HG03432 (cell line): Measurements from ENCODE around the gene SEC61G.

Experiments
- ATAC-seq: cut with Tn5 transposase; IDR thresholded peaks from one replicate; pipeline ENCODE4 v1.9.1; 2021; ENCODE audit warnings: mild to moderate bottlenecking, moderate library complexity; ENCODE audit not compliant: unreplicated experiment

The SEC61G gene

GRCh38 chr7:54769203-54769602 is 10.2 kb upstream of the SEC61G start:
- ATAC-seq = no peak

- ATAC-seq = no peak
Observed at GRCh38 chr7:54764861-54765260, 5.8 kb upstream of the SEC61G start.

- ATAC-seq = no peak
Observed at GRCh38 chr7:54757711-54758110, 1.3 kb downstream of the SEC61G start.

- no peak for ATAC-seq
Observed at GRCh38 chr7:54749200-54749599, 9.8 kb downstream of the SEC61G start.

DNA sequence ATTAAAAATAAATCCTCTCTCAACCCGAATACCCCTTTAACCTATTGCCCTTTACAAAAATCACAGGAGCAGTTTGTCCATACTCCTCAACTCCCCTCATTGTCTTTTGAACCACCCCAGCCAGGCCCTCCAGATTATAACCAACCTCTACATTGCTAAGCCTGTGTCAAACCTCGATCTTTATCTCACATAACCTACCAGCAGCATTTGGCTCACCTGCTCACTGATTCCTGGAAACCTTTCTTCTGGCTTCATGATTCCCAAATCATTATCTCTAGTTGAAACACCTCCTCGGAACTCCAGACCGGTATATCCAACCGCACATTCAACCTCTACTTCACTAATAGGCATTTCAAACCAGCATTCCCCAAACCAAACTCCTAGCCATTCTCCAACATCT is 11.8 kb downstream of the SEC61G start:
- no peak for ATAC-seq

DNA sequence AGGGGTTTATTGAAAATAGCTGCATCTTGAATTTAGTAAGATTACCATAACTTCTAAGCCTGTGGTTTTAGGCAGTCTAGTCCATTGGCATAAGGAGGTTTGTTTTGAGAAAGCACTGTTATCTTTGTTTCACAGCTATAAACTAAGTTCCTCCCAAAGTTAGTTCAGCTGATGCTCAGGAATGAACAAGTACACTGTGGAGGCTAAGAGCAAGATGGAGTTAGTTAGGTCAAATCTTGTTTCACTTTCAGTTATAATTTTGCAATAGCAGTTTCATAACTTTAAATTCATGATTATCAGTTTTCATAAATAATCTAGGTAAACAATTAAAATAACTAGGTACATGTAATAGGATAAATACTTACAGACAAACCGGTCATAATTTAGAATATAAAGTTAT is 15.4 kb downstream of the SEC61G start:
- no peak for ATAC-seq

GRCh38 chr7:54738737-54739136 is 20.3 kb downstream of the SEC61G start:
- ATAC-seq = no peak

- no peak for ATAC-seq
Observed at GRCh38 chr7:54729107-54729506, 29.9 kb downstream of the SEC61G start.

GRCh38 chr7:54728411-54728810 is 30.6 kb downstream of the SEC61G start:
- ATAC-seq = no peak

DNA sequence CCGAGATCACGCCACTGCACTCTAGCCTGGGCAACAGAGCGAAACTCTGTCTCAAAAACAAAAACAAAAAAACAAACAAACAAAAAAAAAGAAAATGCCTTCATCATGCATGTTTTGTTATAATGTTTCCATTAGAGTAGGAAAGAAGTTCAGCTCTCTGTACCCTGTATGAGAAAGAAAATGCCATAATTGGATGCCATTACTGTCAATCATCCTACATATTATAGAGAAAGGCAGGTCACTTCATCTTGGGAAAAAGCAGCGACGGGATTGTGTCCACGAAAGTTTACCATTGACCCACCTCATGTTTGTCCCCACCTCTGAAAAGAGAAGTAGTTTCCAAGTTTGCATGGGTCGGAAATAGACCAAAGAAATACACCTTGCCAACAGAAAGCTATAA is 33.8 kb downstream of the SEC61G start:
- ATAC-seq = no peak

DNA sequence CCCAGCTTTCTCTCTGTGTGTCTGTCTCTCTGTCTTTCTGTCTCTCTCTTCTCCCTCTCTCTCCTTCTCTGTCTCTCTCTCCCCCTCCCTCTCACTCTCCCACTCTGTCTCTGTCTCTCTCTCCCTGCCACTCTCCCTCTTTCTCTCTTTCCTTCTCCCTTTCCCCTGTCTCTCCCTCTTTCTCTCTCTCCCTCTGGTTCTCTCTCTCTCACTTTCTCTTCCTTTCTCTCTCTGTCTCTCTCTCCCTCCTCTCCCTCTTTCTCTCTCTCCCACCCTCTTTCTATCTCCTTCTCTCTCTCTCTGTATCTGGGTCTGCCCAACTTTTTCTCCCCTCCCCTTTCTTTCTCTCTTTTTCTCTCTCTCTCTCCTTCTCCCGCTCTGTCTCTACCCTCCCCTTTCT is 36.5 kb downstream of the SEC61G start:
- no peak for ATAC-seq

- ATAC-seq = no peak
Observed at GRCh38 chr7:54722026-54722425, 37.0 kb downstream of the SEC61G start.

GRCh38 chr7:54719974-54720373 is 39.0 kb downstream of the SEC61G start:
- ATAC-seq = no peak

GRCh38 chr7:54719425-54719824 is 39.6 kb downstream of the SEC61G start:
- no peak for ATAC-seq

- ATAC-seq = no peak
Observed at GRCh38 chr7:54712820-54713219, 46.2 kb downstream of the SEC61G start.

DNA sequence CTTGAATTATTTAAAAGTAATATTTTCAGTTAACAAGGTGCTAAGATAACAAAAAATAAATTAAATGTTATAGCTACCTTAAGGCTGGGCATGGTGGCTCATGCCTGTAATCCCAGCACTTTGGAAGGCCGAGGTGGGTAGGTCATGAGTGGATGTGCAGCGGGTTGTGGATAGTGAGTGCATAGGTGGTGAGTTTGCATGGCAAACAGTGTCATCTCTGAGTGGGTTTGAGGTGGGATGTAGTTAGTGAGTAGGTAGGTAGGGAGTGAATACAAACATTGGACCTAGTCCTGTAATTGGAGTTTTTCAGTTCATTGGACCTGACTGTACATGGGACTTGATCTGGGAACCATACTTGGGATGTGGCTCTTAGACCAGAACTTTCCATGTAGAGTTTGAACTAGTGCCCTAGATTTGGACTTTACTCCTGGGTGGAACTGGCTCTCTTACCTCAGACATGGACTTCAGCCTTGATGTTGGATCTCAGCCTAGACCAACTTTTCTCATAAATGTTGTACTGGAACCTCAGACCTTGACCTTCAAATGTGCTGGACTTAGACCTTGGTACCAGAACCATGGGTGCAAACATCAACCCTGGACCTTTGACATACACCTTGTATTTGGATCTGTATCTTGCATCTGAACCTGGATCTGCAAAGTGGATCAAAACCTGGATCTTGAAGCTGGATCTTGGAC is 47.0 kb downstream of the SEC61G start:
- ATAC-seq = no peak

DNA sequence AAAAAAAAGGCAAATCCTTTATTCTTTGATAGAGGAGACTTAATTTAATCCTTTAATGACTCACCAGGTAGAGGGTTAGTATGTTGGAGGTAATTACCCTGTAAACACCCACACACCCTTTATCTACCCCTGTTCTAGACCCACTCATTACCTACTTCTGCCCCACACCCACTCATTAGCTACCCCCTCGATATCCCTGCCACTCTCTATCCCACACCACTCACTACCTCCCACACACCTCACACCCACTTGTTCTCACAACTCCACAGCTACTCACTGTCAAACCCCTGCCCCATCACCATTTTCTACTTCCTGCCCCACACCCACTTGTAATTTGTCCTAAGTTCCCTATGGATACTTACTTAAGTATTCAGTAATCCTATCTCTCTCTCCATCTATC is 49.7 kb downstream of the SEC61G start:
- ATAC-seq = no peak

GRCh38 chr7:54705436-54705835 is 53.6 kb downstream of the SEC61G start:
- ATAC-seq = peak; percentile 69

- no peak for ATAC-seq
Observed at GRCh38 chr7:54704851-54705250, 54.2 kb downstream of the SEC61G start.
